ENCODE measurements around the gene CHST15.

DNA sequence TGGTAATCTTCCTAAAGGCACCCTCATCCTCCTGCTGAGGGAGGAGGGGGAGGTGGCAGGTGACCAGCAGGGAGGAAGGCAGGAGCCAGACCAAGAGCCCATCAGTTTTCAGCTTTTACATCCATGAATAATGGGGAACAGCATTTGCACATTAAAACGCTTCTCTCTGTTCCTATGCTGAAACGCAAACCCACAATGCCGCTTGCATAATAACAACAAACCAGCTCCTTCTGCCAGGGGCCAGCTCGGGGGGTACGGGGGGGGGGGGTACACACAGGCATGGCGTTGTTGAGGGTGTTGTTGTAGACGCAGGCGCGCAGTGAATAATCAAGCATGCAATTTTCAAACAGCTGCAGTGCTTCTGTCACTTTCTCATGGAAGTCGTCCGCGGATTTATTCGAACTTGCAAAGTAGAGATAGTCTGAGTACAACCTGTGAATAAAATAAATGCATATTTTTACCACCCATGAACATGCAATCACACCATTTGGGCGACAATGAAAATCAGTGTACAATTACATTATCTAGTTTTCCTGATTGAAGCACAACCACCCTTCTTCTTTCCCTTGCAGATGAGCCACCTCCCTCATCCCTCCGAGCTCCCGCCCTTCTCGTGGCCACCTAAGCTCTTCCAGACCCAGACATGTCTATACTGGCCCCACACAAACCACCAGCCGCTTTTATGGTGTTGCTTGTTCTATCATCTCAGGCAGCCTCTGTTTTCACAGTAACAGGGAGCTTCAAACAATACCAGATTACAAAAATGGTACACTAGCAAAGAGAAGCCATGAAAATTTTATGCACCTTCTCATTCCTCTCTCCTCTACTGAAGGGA, 72.2 kb downstream of the CHST15 start:
- TF ChIP-seq, protein P1, sequence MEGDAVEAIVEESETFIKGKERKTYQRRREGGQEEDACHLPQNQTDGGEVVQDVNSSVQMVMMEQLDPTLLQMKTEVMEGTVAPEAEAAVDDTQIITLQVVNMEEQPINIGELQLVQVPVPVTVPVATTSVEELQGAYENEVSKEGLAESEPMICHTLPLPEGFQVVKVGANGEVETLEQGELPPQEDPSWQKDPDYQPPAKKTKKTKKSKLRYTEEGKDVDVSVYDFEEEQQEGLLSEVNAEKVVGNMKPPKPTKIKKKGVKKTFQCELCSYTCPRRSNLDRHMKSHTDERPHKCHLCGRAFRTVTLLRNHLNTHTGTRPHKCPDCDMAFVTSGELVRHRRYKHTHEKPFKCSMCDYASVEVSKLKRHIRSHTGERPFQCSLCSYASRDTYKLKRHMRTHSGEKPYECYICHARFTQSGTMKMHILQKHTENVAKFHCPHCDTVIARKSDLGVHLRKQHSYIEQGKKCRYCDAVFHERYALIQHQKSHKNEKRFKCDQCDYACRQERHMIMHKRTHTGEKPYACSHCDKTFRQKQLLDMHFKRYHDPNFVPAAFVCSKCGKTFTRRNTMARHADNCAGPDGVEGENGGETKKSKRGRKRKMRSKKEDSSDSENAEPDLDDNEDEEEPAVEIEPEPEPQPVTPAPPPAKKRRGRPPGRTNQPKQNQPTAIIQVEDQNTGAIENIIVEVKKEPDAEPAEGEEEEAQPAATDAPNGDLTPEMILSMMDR (IDR thresholded peaks at IDR 0.05): no peak
- no peak for TF ChIP-seq POLR2A (IDR thresholded peaks at IDR 0.05)
